Fibroblast of mammary gland (primary cell): ENCODE measurements around the gene SMOC1.

Experiments
- DNase-seq: peaks from one replicate; pipeline ENCODE4 v3.0.0-alpha.2; 2010; ENCODE audit warnings: low read depth
- H3K4me3 ChIP-seq: 2 replicates; pipeline ENCODE4 v1.5.1; 2011; ENCODE audit warnings: low read depth, mild to moderate bottlenecking, low read length, moderate library complexity; ENCODE audit not compliant: control insufficient read depth
- TF ChIP-seq, protein P1 (sequence below): conservative IDR thresholded peaks from 2 replicates; pipeline ENCODE4 v1.5.1; 2011; ENCODE audit warnings: low read depth, low read length, inconsistent platforms; ENCODE audit not compliant: control insufficient read depth, insufficient read depth

Gene SMOC1

DNA sequence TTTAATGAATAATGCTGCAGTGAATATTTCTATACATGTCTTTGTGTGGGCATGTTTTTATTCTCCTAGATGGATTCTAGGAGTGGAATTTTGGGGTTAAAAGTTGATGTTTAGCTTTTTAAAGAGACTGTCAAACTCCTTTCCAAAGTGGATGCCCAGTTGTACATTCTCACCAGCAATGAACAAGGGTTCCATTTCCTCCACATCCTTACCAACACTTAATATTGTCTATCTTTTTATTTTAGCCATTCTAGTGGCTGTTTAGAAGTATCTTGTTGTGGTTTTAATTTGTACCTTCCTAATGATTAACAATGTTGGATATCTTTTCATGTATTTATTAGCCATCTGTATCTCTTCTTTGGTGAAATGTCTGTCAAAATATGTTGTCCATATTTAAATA is 109.8 kb downstream of the SMOC1 start:
- DNase-seq, result no peak
- H3K4me3 ChIP-seq, result no peak overlapping the region
- TF ChIP-seq, protein P1, sequence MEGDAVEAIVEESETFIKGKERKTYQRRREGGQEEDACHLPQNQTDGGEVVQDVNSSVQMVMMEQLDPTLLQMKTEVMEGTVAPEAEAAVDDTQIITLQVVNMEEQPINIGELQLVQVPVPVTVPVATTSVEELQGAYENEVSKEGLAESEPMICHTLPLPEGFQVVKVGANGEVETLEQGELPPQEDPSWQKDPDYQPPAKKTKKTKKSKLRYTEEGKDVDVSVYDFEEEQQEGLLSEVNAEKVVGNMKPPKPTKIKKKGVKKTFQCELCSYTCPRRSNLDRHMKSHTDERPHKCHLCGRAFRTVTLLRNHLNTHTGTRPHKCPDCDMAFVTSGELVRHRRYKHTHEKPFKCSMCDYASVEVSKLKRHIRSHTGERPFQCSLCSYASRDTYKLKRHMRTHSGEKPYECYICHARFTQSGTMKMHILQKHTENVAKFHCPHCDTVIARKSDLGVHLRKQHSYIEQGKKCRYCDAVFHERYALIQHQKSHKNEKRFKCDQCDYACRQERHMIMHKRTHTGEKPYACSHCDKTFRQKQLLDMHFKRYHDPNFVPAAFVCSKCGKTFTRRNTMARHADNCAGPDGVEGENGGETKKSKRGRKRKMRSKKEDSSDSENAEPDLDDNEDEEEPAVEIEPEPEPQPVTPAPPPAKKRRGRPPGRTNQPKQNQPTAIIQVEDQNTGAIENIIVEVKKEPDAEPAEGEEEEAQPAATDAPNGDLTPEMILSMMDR, result no peak

DNA sequence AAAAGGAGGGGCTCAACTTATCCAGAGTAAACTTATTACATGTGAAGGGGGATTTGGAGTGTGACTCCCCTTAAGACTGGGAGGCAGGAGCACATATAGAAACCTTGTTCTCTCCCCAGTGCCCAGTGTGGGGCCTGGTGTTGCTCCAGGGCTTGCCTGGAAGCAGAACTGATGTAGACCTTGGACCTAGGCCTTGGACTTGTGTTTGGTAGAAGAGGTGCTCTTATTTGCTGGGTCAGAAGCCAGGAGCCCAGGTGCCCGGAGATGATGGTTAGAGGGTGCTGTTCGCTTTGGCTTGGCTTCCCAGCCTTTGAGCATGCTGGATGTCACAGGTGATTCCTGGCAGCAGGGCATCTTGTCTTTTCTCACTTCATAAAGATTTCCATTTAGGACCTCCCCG is 110.4 kb downstream of the SMOC1 start:
- TF ChIP-seq, protein P1, result no peak
- no peak overlapping the region for H3K4me3 ChIP-seq
- no peak for DNase-seq

DNA sequence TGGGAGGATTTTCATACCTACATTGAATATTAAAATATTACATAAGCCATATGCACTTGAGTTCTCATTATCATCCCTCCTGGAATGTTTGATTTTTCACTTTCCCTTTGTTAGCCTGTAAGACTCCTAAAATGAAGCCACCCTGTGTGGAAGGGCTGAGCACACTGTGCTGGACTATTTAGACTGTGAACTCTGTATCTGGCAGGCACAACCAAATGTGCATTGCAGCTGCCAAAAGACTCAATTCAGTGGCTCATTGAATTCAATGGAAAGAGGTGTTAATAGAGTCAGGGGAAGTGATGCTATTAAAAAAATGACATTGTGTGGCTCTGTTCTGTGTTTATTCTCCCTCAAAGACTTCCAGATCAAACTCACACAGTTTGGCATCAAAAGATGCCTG is 111.1 kb downstream of the SMOC1 start:
- TF ChIP-seq, protein P1, result no peak
- no peak overlapping the region for H3K4me3 ChIP-seq

DNA sequence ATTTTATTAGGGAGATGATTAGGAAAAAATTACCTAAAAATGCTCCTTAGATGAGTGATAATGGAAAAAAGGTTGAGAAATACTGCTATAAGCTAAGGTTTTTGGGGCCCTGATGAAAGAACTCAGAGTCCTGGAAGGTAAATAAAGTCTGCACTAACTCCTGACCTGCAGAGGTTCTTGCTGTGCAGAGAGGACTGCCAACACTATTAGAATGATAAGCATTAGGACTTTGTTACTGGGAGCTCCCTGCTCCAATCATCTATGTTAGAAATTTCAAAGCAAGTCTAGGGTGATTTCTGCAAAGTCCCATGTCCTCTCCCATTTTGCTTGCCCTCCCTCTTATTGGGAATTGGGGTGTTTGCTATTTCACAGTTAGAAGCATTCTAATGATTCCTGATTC is 112.2 kb downstream of the SMOC1 start:
- no peak overlapping the region for H3K4me3 ChIP-seq
- TF ChIP-seq, protein P1, result no peak
- DNase-seq, result no peak

More for the DNA sequence above, 111.1 kb downstream of the SMOC1 start:
- DNase-seq, result no peak

DNA sequence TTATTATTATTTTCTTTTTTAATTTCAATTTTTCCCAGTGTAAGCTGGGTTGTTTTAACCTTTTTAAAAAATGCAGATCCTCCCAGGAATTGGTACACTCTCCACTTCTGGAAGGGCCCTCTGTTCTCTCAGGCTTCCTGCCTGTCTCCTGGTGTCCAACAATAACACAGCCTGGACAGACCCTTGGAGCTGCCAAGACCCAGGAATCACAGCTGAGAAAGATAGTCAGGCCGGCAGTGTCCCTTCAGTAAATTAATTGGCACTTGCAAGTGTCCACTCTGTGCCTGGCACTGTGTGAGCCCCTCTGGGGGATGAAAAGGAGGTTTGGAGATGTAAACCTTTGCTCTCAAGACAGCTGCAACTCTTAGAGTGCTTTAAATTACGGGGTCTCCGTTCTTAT is 113.3 kb downstream of the SMOC1 start:
- TF ChIP-seq, protein P1, result no peak
- no peak for DNase-seq
- H3K4me3 ChIP-seq, result no peak overlapping the region

DNA sequence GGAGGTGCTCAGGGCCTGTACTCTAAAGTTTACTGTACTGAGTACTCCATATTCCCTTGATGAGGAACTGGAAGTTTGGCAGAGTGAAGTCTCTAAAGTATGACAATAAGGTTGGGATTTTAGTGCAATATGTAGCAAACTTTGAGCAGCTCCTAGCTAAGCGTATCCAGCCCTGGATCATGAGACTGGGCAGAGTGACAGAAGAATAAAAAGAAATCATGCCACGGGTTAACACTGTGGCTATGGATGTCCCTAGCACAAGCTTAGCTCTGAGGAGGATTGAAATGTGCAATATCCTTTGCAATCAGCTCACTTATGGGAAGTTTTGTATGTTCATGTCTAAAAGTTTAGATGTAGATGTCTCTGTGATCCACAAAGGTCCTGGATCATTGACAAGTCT is 114.1 kb downstream of the SMOC1 start:
- TF ChIP-seq, protein P1, result no peak
- no peak overlapping the region for H3K4me3 ChIP-seq
- DNase-seq, result no peak

DNA sequence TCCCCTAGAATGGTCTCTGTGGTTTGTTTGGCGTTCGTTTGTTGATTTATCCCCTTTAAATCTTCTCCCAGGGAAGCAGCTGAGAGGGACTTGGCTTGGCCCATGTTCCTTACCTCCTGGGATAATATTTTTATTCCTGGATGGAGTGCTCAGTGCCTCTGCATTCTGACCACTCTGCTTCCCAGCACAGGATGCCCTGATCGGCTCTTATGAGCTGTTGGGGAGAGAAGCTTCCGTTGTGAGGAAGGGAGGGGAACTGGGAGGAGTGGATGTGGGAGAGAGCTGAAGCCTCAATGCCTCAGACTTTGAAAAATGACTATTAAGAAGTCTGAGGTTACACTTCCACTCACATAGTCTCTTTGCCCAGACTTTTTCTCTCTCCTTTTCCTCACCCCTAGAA is 114.8 kb downstream of the SMOC1 start:
- DNase-seq, result peak; percentile 6
- no peak overlapping the region for H3K4me3 ChIP-seq
- TF ChIP-seq, protein P1, result no peak
